Measurements from ENCODE around the gene CACNA1C.

Gene CACNA1C

GRCh38 chr12:2016862-2017545 is 35.8 kb upstream of the CACNA1C start:
- no peaks in the 10 kb centered on the region for H3K36me3 ChIP-seq (ENCODE audit: insufficient read depth, low read length)
- H3K4me1 ChIP-seq (ENCODE audit: control insufficient read depth, insufficient read depth, low read length, unreplicated experiment): no peaks in the 10 kb centered on the region
- H2AFZ ChIP-seq (ENCODE audit: low read length, unreplicated experiment): no peak overlapping the region
- peaks cover 28% of the 10 kb centered on the region for H3K27me3 ChIP-seq (ENCODE audit: insufficient read depth, low read length)
- H3K79me2 ChIP-seq (ENCODE audit: control insufficient read depth, insufficient read depth, low read length, unreplicated experiment): no peaks in the 10 kb centered on the region
- no peak overlapping the region for H3K27ac ChIP-seq (ENCODE audit: low read depth, low read length)
- H3K4me3 ChIP-seq (ENCODE audit: low read depth, low read length): no peak overlapping the region

GRCh38 chr12:2017546-2018337 is 35.0 kb upstream of the CACNA1C start:
- H3K4me1 ChIP-seq (ENCODE audit: control insufficient read depth, insufficient read depth, low read length, unreplicated experiment): no peaks in the 10 kb centered on the region
- H3K36me3 ChIP-seq (ENCODE audit: insufficient read depth, low read length): no peaks in the 10 kb centered on the region
- H3K4me3 ChIP-seq (ENCODE audit: low read depth, low read length): no peak overlapping the region
- no peak overlapping the region for H2AFZ ChIP-seq (ENCODE audit: low read length, unreplicated experiment)
- no peak overlapping the region for H3K27ac ChIP-seq (ENCODE audit: low read depth, low read length)
- no peaks in the 10 kb centered on the region for H3K79me2 ChIP-seq (ENCODE audit: control insufficient read depth, insufficient read depth, low read length, unreplicated experiment)
- H3K27me3 ChIP-seq (ENCODE audit: insufficient read depth, low read length): peaks cover 35% of the 10 kb centered on the region

GRCh38 chr12:2018391-2018790 is 34.4 kb upstream of the CACNA1C start:
- Histone ChIP-seq H3K4me1 (ENCODE audit: control insufficient read depth, insufficient read depth, low read length, unreplicated experiment) (no peaks in the 10 kb centered on the region), H3K27me3 (ENCODE audit: insufficient read depth, low read length) (peaks cover 42% of the 10 kb centered on the region), H3K27ac (ENCODE audit: low read depth, low read length) (no peak overlapping the region), H3K36me3 (ENCODE audit: insufficient read depth, low read length) (no peaks in the 10 kb centered on the region), H3K4me3 (ENCODE audit: low read depth, low read length) (no peak overlapping the region), H3K79me2 (ENCODE audit: control insufficient read depth, insufficient read depth, low read length, unreplicated experiment) (no peaks in the 10 kb centered on the region), H2AFZ (ENCODE audit: low read length, unreplicated experiment) (no peak overlapping the region)

- Histone ChIP-seq H3K4me3 (ENCODE audit: low read depth, low read length) (no peak overlapping the region), H3K36me3 (ENCODE audit: insufficient read depth, low read length) (no peaks in the 10 kb centered on the region), H3K27me3 (ENCODE audit: insufficient read depth, low read length) (peaks cover 49% of the 10 kb centered on the region), H3K27ac (ENCODE audit: low read depth, low read length) (no peak overlapping the region), H3K4me1 (ENCODE audit: control insufficient read depth, insufficient read depth, low read length, unreplicated experiment) (no peaks in the 10 kb centered on the region), H3K79me2 (ENCODE audit: control insufficient read depth, insufficient read depth, low read length, unreplicated experiment) (no peaks in the 10 kb centered on the region), H2AFZ (ENCODE audit: low read length, unreplicated experiment) (no peak overlapping the region)
These were observed 33.7 kb upstream of the CACNA1C start for GRCh38 chr12:2019126-2019525.

GRCh38 chr12:2020511-2020910 is 32.3 kb upstream of the CACNA1C start:
- no peaks in the 10 kb centered on the region for H3K4me1 ChIP-seq (ENCODE audit: control insufficient read depth, insufficient read depth, low read length, unreplicated experiment)
- no peaks in the 10 kb centered on the region for H3K36me3 ChIP-seq (ENCODE audit: insufficient read depth, low read length)
- H3K4me3 ChIP-seq (ENCODE audit: low read depth, low read length): no peak overlapping the region
- no peak overlapping the region for H3K27ac ChIP-seq (ENCODE audit: low read depth, low read length)
- peaks cover 62% of the 10 kb centered on the region for H3K27me3 ChIP-seq (ENCODE audit: insufficient read depth, low read length)
- H3K79me2 ChIP-seq (ENCODE audit: control insufficient read depth, insufficient read depth, low read length, unreplicated experiment): no peaks in the 10 kb centered on the region
- H2AFZ ChIP-seq (ENCODE audit: low read length, unreplicated experiment): no peak overlapping the region

- H3K4me1 ChIP-seq (ENCODE audit: control insufficient read depth, insufficient read depth, low read length, unreplicated experiment): no peaks in the 10 kb centered on the region
- no peak overlapping the region for H3K27ac ChIP-seq (ENCODE audit: low read depth, low read length)
- peaks cover 91% of the 10 kb centered on the region for H3K27me3 ChIP-seq (ENCODE audit: insufficient read depth, low read length)
- no peaks in the 10 kb centered on the region for H3K79me2 ChIP-seq (ENCODE audit: control insufficient read depth, insufficient read depth, low read length, unreplicated experiment)
- no peak overlapping the region for H2AFZ ChIP-seq (ENCODE audit: low read length, unreplicated experiment)
- no peak overlapping the region for H3K4me3 ChIP-seq (ENCODE audit: low read depth, low read length)
- H3K36me3 ChIP-seq (ENCODE audit: insufficient read depth, low read length): no peaks in the 10 kb centered on the region
These were observed 29.4 kb upstream of the CACNA1C start for GRCh38 chr12:2023365-2023764.

- H3K27me3 ChIP-seq (ENCODE audit: insufficient read depth, low read length): peaks cover 99% of the 10 kb centered on the region
- no peaks in the 10 kb centered on the region for H3K36me3 ChIP-seq (ENCODE audit: insufficient read depth, low read length)
- H3K79me2 ChIP-seq (ENCODE audit: control insufficient read depth, insufficient read depth, low read length, unreplicated experiment): no peaks in the 10 kb centered on the region
- no peak overlapping the region for H2AFZ ChIP-seq (ENCODE audit: low read length, unreplicated experiment)
- H3K4me3 ChIP-seq (ENCODE audit: low read depth, low read length): no peak overlapping the region
- H3K27ac ChIP-seq (ENCODE audit: low read depth, low read length): no peak overlapping the region
- H3K4me1 ChIP-seq (ENCODE audit: control insufficient read depth, insufficient read depth, low read length, unreplicated experiment): no peaks in the 10 kb centered on the region
These were observed 25.4 kb upstream of the CACNA1C start for GRCh38 chr12:2027351-2027750.

- peaks cover 94% of the 10 kb centered on the region for H3K27me3 ChIP-seq (ENCODE audit: insufficient read depth, low read length)
- H3K79me2 ChIP-seq (ENCODE audit: control insufficient read depth, insufficient read depth, low read length, unreplicated experiment): no peaks in the 10 kb centered on the region
- no peaks in the 10 kb centered on the region for H3K36me3 ChIP-seq (ENCODE audit: insufficient read depth, low read length)
- H3K27ac ChIP-seq (ENCODE audit: low read depth, low read length): no peak overlapping the region
- H3K4me1 ChIP-seq (ENCODE audit: control insufficient read depth, insufficient read depth, low read length, unreplicated experiment): no peaks in the 10 kb centered on the region
- H3K4me3 ChIP-seq (ENCODE audit: low read depth, low read length): no peak overlapping the region
- H2AFZ ChIP-seq (ENCODE audit: low read length, unreplicated experiment): no peak overlapping the region
These were observed 22.9 kb upstream of the CACNA1C start for GRCh38 chr12:2029851-2030250.

- H3K36me3 ChIP-seq (ENCODE audit: insufficient read depth, low read length): no peaks in the 10 kb centered on the region
- H3K4me3 ChIP-seq (ENCODE audit: low read depth, low read length): no peak overlapping the region
- peaks cover 5% of the 10 kb centered on the region for H3K4me1 ChIP-seq (ENCODE audit: control insufficient read depth, insufficient read depth, low read length, unreplicated experiment)
- H3K27me3 ChIP-seq (ENCODE audit: insufficient read depth, low read length): peaks cover 83% of the 10 kb centered on the region
- H2AFZ ChIP-seq (ENCODE audit: low read length, unreplicated experiment): no peak overlapping the region
- H3K79me2 ChIP-seq (ENCODE audit: control insufficient read depth, insufficient read depth, low read length, unreplicated experiment): no peaks in the 10 kb centered on the region
- H3K27ac ChIP-seq (ENCODE audit: low read depth, low read length): no peak overlapping the region
These were observed 20.3 kb upstream of the CACNA1C start for GRCh38 chr12:2032506-2032905.

- Histone ChIP-seq H2AFZ (ENCODE audit: low read length, unreplicated experiment) (peak overlapping the region; percentile 68), H3K4me1 (ENCODE audit: control insufficient read depth, insufficient read depth, low read length, unreplicated experiment) (peaks cover 5% of the 10 kb centered on the region), H3K27me3 (ENCODE audit: insufficient read depth, low read length) (peaks cover 83% of the 10 kb centered on the region), H3K36me3 (ENCODE audit: insufficient read depth, low read length) (no peaks in the 10 kb centered on the region), H3K4me3 (ENCODE audit: low read depth, low read length) (peak overlapping the region; percentile 73), H3K27ac (ENCODE audit: low read depth, low read length) (no peak overlapping the region), H3K79me2 (ENCODE audit: control insufficient read depth, insufficient read depth, low read length, unreplicated experiment) (no peaks in the 10 kb centered on the region)
These were observed 18.0 kb upstream of the CACNA1C start for GRCh38 chr12:2034633-2035430.
